Keratinocyte (primary cell): Measurements from ENCODE around the gene AHSP.

Source experiments
- EZH2 ChIP-seq: IDR thresholded peaks from one replicate; pipeline ENCODE4 v1.6.1; 2012; ENCODE audit warnings: inconsistent platforms, mild to moderate bottlenecking, low read length, moderate library complexity
- TF ChIP-seq, protein P1 (sequence below), 3 experiments: IDR thresholded peaks in 1 of 3; conservative IDR thresholded peaks in 1 of 3; optimal IDR thresholded peaks in 1 of 3; 2 replicates in 2 of 3; 3 replicates in 1 of 3; pipeline versions ENCODE3 to v1.5.1; 2011; ENCODE audit warnings: low read length in 3 of 3, mild to moderate bottlenecking in 3 of 3, moderate library complexity in 2 of 3, control low read depth in 1 of 3, inconsistent platforms in 1 of 3; ENCODE audit not compliant: insufficient read depth in 2 of 3; ENCODE audit errors: extremely low read depth in 1 of 3

- TF ChIP-seq, protein P1, sequence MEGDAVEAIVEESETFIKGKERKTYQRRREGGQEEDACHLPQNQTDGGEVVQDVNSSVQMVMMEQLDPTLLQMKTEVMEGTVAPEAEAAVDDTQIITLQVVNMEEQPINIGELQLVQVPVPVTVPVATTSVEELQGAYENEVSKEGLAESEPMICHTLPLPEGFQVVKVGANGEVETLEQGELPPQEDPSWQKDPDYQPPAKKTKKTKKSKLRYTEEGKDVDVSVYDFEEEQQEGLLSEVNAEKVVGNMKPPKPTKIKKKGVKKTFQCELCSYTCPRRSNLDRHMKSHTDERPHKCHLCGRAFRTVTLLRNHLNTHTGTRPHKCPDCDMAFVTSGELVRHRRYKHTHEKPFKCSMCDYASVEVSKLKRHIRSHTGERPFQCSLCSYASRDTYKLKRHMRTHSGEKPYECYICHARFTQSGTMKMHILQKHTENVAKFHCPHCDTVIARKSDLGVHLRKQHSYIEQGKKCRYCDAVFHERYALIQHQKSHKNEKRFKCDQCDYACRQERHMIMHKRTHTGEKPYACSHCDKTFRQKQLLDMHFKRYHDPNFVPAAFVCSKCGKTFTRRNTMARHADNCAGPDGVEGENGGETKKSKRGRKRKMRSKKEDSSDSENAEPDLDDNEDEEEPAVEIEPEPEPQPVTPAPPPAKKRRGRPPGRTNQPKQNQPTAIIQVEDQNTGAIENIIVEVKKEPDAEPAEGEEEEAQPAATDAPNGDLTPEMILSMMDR (optimal IDR thresholded peaks at IDR 0.05 in 1 of 3, IDR thresholded peaks at IDR 0.05 in 1 of 3, conservative IDR thresholded peaks at IDR 0.05 in 1 of 3; ENCODE audit: extremely low read depth in 1 of 3, insufficient read depth in 2 of 3, low read length in 3 of 3): no peak
- no peak for TF ChIP-seq EZH2
Measured at GRCh38 chr16:31499928-31500327, 27.8 kb upstream of the AHSP start.
